Measurements from ENCODE around the gene CHD9NB.
"Not testable (repeated sequence)": the region's sequence is repeated elsewhere in the genome, so short reads cannot be mapped to it uniquely, and the experiment has no call there.

CHD9NB gene

DNA sequence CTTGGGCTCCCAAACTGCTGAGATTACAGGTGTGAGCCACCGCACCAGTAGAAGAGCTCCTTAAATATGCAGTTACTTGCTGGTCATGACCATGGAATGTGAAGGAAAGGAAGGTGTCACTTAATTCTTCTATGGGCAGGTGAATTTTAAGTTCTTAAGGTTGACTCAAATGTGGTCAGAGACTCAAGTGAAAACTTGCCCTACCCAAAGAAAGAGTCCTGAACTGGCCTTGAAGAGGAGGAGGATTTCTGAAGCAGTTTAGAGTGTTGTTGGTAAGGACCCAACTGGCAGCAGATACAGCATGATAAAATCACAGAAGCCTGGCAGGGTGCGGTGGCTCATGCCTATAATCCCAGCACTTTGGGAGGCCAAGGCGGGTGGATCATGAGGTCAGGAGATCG is 31.4 kb upstream of the CHD9NB start:
- FAIRE-seq (no peak), DNase-seq (ENCODE audit: low spot score) (no peak)

DNA sequence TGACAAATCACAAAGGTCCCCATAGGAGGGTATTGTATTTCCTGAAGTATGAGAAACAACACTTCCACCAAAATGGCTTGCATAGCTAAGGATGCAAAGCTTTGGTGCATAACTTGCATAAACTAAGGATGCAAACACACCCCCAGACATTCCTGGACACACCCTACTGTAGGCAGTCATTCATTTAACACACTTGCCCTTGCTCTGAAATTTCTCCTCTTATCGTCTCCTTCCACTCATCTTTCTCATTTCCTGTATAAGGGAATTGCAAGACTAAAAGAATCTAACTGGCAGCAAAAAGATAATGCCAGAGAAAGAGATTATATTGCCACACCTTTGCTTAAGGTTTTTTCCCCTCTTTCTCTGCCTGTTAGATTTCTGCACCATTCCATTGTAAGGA is 30.4 kb upstream of the CHD9NB start:
- FAIRE-seq: no peak
- DNase-seq (ENCODE audit: low spot score): no peak

DNA sequence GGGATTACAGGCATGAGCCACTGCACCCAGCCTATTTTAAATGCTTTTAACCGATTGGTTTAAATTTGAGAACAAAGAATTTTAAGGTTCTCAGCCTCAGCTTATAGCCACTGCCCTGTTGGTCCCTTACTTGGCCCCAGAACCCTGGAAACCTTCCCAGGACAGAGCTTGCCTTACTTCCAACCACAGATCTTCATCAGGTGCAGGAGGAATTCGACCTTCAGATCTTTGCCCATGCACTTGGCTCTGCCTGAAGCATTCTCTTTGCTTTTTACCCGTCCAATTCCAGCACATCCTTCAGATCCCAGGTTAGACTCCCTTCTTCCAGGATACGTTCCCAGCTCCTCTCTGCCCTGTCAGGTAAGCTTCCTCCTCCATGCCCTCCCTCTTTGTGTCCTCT is 29.8 kb upstream of the CHD9NB start:
- no peak for FAIRE-seq
- DNase-seq (ENCODE audit: low spot score): no peak

DNA sequence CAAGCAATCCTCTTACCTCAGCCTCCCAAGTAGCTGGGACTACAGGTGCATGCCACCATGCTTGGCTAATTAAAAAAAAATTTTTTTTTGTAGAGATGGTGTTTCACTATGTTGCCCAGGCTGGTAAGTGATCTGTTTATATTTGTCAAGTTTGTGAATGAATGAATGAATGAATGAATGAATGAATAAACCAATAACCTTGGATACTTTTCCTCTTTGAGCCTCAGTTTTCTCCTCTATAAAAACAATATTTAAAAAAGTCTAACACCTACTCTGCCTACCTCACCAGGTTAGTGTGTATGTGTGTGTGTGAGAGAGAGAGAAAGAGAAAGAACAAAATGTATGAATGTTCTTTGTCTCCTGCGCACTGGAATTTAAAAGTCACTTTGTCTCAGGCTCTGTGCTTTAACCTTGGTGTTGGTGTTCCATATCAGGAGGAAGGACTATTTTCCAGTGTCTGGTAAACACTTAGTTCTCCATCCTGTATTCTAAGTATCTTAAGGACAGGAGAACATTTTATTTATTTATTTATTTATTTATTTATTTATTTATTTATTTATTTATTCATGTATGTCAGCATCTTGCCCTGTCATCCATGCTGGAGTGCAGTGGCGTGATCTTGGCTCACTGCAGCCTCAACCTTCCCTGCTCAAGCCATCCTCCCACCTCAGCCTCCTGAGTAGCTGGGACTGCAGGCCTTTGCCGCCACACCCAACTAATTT is 29.1 kb upstream of the CHD9NB start:
- DNase-seq (ENCODE audit: low spot score) (no peak), FAIRE-seq (no peak)

DNA sequence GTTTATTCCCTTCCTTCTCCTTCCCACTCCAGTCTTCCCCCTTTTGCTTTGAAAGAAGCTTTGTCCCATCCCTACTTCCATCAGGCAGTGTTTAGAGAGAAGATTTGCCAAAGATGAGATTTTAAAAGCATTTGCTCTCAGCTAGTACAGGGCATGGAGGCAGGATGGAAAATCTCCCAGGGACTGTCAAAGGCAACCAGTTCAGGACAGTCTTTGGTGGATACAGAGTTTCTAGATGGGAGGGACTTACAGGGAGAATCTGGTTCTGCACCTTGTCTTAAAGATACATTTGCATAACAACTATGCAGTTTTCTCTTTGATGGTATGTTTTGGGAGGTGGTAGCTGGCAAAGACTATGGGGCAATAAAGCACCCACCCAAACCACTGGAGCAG is 28.3 kb upstream of the CHD9NB start:
- FAIRE-seq: no peak
- DNase-seq (ENCODE audit: low spot score): no peak

DNA sequence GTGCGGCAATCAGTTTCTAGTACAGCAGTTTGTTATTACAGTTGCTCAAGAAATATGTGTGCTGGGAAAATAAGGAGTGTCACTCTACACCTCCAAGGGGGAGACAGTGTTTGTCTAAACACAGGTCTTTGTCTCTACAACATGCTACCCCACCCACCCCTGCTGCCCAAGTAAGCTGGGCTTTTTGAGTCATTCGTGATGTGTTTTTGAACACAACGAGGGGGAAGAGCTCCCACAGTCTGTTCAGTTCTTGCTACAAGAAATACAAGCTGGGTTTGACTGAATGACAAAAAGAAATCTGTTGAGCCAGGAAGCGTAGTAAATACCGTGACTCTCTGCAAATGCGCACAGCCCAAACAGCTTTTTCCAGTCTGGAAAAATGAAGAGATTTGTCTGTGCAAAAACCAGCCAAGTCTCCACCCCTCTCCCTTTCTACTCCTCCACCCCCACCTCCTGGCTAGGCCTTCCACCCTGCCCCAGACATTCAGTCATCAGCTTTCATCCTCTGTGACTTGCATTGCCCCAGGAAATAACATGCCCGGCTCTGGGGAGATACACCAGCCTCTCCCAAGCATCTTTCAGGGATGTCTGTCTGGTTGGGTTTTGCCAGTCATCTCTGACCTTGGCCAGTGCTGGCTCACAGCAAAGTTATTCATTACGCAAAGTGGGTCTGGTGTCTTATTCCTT is 27.8 kb upstream of the CHD9NB start:
- FAIRE-seq (no peak), DNase-seq (ENCODE audit: low spot score) (no peak)

DNA sequence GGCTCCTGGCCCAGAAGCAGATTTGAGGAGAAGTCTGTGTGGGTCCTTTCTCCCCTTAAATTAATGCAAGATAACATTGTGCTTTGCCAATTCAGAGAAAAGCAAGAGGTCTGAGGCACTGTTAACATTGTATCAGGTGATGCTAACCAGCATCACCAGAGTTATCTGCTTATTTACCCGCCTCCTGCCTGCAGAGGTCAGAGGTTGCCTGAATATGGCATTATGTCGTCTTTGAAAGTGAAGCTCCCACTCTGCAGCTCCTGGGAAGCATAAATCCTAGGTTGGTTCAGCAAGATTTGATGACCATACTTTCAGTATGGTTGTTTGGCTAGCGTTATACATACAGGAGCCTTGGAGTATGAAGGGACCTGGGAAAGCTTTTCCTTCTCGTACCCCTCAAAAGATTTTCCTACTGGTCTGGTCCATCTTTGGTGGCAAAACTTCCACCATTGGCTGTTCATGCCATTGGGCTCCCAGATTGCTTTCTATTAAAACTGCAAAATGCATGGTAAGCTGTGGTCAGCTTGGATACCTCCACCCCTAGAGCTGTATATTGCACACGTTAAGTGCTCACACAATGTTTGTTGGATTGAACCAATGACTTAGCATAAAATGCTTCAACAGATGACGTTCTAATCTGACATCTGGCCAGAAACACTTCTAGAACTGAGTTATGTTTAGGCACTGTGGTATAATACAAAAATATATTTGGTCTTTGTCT is 26.2 kb upstream of the CHD9NB start:
- no peak for FAIRE-seq
- no peak for DNase-seq (ENCODE audit: low spot score)

DNA sequence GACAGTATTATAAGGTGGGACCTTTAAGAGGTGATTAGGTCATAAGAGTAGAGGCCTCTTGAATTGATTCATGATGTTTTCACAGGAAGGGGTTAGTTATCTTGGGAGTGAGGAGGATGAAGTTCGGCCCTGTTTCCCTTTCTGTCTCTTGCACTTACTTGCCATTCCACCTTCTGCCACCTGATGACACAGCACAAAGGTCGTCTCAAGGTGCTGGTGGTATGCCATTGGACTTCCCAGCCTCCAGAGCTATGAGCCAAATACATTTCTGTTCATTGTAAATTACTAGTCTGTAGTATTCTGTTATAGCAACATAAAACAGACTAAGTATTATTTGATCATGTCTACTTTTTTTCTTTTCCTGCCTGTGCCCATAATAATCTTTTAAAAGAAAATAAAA is 25.6 kb upstream of the CHD9NB start:
- DNase-seq (ENCODE audit: low spot score) (no peak), FAIRE-seq (no peak)

DNA sequence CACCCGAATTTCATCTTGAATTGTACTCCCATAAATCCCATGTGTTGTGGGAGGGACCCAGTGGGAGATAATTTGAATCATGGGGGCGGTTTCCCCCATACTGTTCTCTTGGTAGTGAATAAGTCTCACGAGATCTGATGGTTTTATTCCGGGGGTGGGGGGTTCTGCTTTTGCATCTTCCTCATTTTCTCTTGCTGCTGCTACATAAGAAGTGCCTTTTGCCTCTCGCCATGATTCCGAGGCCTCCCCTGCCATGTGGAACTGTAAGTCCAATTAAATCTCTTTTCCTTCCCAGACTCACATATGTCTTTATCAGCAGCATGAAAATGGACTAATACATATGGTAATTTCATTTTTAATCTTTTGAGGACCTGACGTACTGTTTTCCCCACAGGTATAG is 22.8 kb upstream of the CHD9NB start:
- not testable (repeated sequence) for FAIRE-seq

DNA sequence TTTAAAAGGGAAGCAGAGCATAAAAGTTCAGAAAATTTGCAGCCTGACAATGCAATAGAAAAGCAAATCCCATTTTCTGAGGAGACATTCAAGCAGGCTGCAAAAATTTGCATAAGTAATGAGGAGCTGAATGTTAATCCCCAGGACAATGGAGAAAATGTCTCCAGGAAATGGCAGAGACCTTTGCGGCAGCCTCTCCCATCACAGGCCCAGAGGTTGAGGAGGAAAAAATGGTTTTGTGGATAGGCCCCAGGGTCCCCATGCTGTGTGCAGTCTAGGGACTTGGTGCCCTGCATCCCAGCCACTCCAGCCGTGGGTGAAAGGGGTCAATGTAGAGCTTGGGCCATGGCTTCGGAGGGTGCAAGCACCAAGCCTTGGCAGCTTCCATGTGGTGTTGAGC is 21.6 kb upstream of the CHD9NB start:
- not testable (repeated sequence) for DNase-seq (ENCODE audit: low spot score); FAIRE-seq

More for the DNA sequence above, 22.8 kb upstream of the CHD9NB start:
- not testable (repeated sequence) for DNase-seq (ENCODE audit: low spot score)

DNA sequence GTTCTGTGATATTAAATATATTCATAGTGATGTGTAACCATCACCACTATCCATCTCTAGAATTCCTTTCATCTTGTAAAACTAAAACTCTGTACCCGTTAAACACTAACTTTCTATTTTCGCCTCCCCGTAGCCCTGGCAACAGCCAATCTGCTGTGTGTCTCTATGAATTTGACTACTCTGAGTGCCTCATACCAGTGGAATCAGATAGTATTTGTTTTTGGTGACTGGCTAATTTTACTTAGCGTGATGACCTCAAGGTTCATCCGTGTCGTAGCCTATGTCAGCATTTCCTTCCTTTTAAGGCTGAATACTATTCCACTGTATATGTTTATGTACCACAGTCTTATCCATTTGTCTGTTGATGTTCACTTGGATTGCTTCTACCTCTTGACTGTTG is 20.3 kb upstream of the CHD9NB start:
- DNase-seq (ENCODE audit: low spot score): no peak
- FAIRE-seq: no peak

DNA sequence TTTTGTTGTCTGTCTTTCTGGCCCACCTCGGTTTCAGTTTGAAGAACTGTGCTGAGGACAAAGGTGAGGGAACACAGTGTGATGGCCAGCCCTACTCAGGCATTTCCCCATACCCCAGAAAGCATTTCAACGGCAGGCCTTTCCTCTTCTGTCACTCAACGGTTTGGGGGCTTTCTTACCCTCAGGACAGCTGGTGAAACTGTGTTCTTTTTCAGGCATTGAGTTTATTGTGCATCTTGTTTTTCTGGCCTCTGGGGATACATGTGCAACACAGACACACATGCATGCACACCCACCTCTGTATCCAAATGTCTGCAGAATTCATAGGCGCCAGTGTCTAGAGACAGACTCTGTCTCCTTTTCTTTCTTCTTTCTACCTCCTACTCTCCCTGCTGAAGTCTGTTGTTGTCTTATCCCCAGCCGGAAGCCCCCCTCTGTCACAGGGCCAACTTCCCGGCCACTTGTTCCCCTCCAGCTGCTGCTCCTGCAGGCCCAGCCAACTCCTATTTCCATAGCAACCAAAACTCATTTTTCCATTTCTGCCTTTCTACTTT is 19.1 kb upstream of the CHD9NB start:
- FAIRE-seq (no peak), DNase-seq (ENCODE audit: low spot score) (no peak)

DNA sequence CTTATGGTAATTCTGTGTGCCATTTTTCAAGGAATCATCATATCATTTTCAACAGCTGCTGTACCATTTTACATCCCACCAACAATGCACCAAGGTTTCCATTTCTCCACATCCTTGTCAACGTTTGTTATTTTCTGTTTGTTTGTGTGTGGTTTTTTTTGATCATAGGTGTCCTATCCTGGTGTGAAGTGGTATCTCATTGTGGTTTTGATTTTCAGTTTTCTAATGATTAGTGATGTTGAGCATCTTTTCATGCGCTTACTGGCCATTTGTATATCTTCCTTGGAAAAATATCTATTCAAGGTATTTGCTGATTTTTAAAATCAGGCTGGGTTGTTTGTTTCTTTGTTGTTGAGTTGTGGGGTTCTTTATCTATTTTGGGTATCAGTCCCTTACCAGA is 17.1 kb upstream of the CHD9NB start:
- DNase-seq (ENCODE audit: low spot score): no peak
- no peak for FAIRE-seq

DNA sequence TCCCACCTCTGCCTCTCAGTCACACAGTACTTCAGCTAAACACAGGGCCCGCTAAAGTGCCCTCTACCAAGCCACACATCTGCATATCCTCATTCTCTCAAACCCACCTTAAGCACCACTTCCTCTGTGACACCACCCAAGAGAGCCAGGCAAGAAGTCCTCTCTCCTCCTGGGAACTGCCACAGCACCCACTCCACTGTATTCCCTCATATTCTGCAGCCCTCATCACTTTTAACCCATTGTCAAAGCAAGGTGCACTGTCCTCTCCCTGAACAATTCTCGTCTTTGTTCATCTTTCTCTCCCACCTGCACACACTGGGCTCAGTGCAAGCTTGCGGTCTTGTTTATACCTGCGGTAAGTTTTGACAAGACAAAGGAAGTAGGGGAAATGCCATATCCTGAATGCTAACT is 15.7 kb upstream of the CHD9NB start:
- no peak for FAIRE-seq
- no peak for DNase-seq (ENCODE audit: low spot score)

DNA sequence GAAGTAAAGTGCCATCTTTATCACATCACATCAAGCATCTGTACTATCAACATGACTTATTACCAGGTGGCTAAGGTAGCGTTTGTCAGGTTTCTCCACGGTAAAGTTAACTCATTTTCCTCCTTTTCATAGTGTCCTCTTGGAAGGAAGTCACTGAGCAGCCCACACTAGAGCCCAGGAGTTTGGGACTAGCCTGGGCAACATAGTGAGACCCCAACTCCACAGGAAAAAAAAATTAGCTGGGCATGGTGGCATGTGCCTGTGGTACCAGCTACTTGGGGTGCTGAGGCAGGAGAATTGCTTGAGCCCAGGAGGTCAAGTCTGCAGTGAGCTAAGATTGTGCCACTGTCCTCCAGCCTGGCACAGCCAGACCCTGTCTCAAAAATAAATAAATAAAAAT is 15.0 kb upstream of the CHD9NB start:
- no peak for FAIRE-seq
- DNase-seq (ENCODE audit: low spot score): no peak

DNA sequence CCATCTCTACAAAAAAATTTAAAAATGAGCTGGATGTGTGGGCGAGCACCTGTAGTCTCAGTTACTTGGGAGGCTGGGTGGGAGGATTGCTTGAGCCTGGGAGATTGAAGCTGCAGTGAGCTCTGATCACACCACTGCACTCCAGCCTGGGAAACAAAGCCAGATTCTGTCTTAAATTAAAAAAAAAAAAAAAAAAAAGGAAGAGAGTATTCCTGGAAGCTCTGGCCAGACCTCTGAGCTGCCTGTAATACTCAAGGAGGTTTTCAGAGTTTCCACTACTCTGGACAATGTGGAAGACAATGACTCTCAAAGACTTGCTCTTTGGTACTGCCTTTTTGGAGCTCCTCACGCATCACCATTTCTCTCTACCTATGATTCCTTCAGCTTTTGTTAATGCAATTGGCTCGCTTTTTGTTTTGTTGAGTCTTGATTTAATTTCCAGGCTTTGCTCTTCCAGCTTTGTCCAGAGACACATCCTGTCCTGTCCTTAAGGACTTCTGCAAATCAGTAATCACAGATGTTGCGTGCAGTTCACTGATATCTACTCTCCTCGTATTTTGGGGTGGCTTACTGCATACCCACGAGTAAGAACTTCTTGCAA is 12.9 kb upstream of the CHD9NB start:
- no peak for DNase-seq (ENCODE audit: low spot score)

DNA sequence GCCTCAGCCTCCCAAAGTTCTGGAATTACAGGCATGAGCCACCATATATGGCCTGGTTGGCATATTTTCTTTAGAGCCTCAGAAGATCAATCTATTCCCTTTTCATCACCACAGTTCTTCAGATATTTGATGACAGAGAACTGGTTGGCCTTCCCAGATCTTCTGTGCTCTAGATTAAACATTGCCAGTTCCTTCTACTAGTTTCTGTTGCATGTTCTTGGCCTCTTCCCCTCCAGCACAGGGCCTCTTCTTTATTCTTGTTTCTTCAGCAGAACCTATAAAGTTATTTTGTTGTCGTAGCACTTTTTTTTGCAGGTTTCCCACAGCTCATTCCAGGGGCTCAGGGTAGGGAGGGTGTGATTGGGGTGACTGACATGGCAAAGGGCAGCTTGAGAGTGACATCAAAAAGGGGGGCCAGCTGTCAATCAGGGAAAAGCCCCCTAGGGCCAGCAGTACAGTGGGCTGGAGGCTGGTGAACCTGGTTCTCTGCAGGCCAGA is 11.4 kb upstream of the CHD9NB start:
- DNase-seq (ENCODE audit: low spot score): no peak
- FAIRE-seq: no peak

More for the DNA sequence above, 12.9 kb upstream of the CHD9NB start:
- no peak for FAIRE-seq

DNA sequence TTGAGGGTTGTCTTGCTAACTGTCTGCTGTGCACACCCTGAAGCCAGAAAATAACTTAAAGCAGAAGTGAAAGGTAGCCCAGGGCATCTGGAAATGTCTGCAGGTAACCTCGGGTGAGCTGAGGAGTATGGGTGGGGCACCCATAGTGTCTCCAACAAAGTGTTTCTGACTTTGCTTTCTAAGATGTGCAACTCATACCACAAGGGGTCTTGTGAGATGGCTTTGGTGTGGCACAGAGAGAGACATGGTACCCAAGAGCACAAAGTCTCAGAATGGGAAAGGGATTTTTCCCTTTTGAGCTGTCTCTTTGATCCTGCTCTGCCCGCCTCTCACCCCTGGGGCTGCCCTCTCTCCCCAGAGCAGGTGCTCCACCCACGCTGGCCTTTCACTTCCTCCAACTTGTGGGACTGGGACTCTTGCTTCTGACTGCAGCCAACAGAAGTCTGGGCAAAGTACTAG is 9.0 kb upstream of the CHD9NB start:
- no peak for FAIRE-seq
- no peak for DNase-seq (ENCODE audit: low spot score)

DNA sequence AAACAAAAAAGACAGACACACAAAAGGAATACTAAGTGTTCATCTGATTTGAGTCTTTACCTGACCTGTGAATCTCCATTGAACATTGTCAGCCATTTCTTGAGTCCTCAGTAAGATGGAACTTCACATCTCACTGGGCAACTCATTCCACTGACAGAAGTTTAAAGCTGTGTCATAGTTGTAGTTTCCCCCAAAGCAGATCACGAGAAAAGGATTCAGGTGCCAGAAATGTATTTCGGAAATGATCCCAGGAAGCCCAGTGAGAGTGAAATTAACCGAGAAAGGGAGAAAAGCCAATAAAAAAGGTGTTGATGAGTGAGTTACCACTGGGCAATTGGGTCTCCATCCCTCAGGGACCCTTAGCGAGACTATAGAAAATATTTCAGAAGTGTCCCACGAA is 8.6 kb upstream of the CHD9NB start:
- DNase-seq (ENCODE audit: low spot score): no peak
- no peak for FAIRE-seq

DNA sequence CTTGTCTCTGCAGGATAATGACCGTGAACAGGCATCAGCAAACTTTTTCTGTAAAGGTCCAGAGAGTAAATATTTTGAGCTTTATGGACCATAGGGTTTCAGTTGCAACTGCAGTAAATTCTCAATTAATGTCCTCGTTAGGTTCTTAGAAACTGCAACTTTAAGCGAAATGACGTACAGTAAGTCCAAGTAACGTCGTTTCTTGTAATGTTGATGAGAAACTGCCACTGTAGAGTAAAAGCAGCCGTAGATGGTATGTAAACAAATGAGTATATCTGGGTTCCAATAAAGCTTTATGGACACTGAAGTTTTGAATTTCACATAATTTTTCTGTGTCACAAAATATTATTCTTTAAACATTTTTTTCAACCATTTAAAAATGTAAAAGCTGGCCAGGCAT is 7.0 kb upstream of the CHD9NB start:
- no peak for FAIRE-seq

DNA sequence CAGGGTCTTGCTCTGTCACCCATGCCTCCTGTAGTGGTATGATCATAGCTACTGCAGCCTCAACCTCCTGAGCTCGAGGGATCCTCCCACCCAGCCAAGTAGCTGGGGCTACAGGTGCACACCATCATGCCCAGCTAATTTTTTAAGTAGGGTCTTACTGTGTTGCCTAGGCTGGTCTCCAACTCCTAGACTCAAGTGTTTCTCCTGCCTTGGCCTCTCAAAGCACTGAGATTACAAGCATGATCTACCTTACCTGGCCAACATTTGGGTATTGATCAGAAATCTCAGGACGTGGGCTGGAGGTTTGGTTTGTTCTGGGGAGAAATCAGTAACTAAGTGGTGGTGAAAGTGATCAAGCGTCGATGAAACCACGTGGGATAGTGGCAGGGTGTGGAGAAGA is 6.2 kb upstream of the CHD9NB start:
- FAIRE-seq: no peak
- no peak for DNase-seq (ENCODE audit: low spot score)

More for the DNA sequence above, 7.0 kb upstream of the CHD9NB start:
- no peak for DNase-seq (ENCODE audit: low spot score)

DNA sequence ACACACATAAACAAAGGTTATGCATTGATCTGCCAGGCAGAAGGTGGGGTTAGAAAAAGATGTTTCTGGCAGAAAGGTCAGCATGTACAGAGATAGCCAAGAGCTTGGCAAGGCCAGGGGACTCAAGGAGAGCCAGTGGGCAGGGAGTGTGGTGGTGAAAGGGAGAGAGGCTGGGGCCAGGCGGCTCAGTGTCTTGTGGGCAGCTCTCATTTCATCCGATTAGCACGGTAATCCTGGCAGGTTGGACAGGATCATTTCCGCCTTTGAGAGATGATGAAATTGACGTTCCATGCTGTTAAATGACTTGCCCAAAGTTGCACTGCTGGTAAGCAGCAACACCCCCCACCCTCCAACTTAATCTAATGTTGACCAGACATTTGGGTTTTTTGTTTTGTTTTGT is 5.7 kb upstream of the CHD9NB start:
- DNase-seq (ENCODE audit: low spot score) (no peak), FAIRE-seq (no peak)
